Endothelial cell of umbilical vein (primary cell): ENCODE measurements around the gene DEPDC5. TPM values are rescaled to one million over a fixed set of nuclear protein-coding genes. Genes with fewer than 3 reads are reported as not detected.
"Not testable (repeated sequence)": the region's sequence is repeated elsewhere in the genome, so short reads cannot be mapped to it uniquely, and the experiment has no call there.

ENCODE experiments used
- BruUV-seq: library from RNA; stranded (reverse); fragments of 400-500 nt; replicated peaks from 2 replicates; lab custom pipeline; 2021; lab: Mats Ljungman, UMichigan
- CTCF ChIA-PET: fragments of 300-600, 350-600 bp; sonication (Branson Sonifier 250); formaldehyde crosslinking; loops from one replicate; lab custom pipeline; 2021; ENCODE audit warnings: antibody characterized with exemption, inconsistent platforms; lab: Charles Lee
- POLR2A ChIA-PET: fragments of 300-600, 350-600 bp; sonication (Branson Sonifier 250); formaldehyde crosslinking; loops from one replicate; lab custom pipeline; 2021; ENCODE audit warnings: antibody characterized with exemption, inconsistent platforms; lab: Charles Lee
- DNase-seq: peaks from one replicate; pipeline ENCODE4 v3.0.0-alpha.2; 2011; ENCODE audit warnings: low read depth, low spot score
- FAIRE-seq: peaks from 2 replicates; lab custom pipeline; 2011; peaks lifted over from hg19 to GRCh38; lab: Jason Lieb, UNC
- H2AFZ ChIP-seq: 2 replicates; pipeline ENCODE4 v1.6.0; 2012; ENCODE audit warnings: low read depth, low read length, control low read depth, inconsistent platforms
- H3K27ac ChIP-seq: 2 replicates; pipeline ENCODE4 v1.5.1; 2011; ENCODE audit warnings: low read depth, mild to moderate bottlenecking, control low read depth, low read length, moderate library complexity; ENCODE audit not compliant: insufficient read depth
- H3K27me3 ChIP-seq, 2 experiments: 2 replicates each; pipeline versions ENCODE4 v1.6.0 to v1.6.1; 2011; ENCODE audit warnings: low read length in 2 of 2, mixed read lengths in 1 of 2; ENCODE audit not compliant: control insufficient read depth in 2 of 2, insufficient read depth in 2 of 2
- H3K36me3 ChIP-seq, 2 experiments: 2 replicates in 1 of 2; 3 replicates in 1 of 2; pipeline ENCODE4 v1.5.1; 2011; ENCODE audit warnings: low read length in 2 of 2, mild to moderate bottlenecking in 1 of 2, moderate library complexity in 1 of 2; ENCODE audit not compliant: control insufficient read depth in 2 of 2, insufficient read depth in 2 of 2; ENCODE audit errors: extremely low read depth in 1 of 2
- H3K4me1 ChIP-seq: 3 replicates; pipeline ENCODE4 v1.5.1; 2011; ENCODE audit warnings: mild to moderate bottlenecking, low read length; ENCODE audit not compliant: control insufficient read depth, insufficient read depth; ENCODE audit errors: extremely low read depth
- H3K4me2 ChIP-seq: 2 replicates; pipeline ENCODE4 v1.6.1; 2011; ENCODE audit warnings: low read length, control low read depth, mixed read lengths; ENCODE audit not compliant: insufficient read depth
- H3K4me3 ChIP-seq, 3 experiments: fragments of 200-600 bp in 1 of 3; sonication (generic), shearing (Covaris generic) in 1 of 3; replicated peaks in 1 of 3; 2 replicates each; pipeline ENCODE4 v1.5.1; 2011 to 2016; ENCODE audit warnings: control low read depth in 3 of 3, low read length in 3 of 3, mild to moderate bottlenecking in 2 of 3, inconsistent platforms in 1 of 3, low read depth in 1 of 3, moderate library complexity in 1 of 3; ENCODE audit not compliant: insufficient read depth in 1 of 3
- H3K79me2 ChIP-seq: 2 replicates; pipeline ENCODE4 v1.6.0; 2012; ENCODE audit warnings: low read length, inconsistent platforms; ENCODE audit not compliant: control insufficient read depth, insufficient read depth
- H3K9ac ChIP-seq: replicated peaks from 2 replicates; pipeline ENCODE3; 2011; ENCODE audit warnings: low read length, control low read depth; ENCODE audit not compliant: insufficient read depth; ENCODE audit errors: extremely low read depth
- H3K9me1 ChIP-seq: replicated peaks from 3 replicates; pipeline ENCODE4 v1.6.0; 2011; ENCODE audit warnings: mild to moderate bottlenecking, low read length; ENCODE audit not compliant: control insufficient read depth, insufficient read depth; ENCODE audit errors: extremely low read depth
- H3K9me3 ChIP-seq: replicated peaks from 2 replicates; pipeline ENCODE4 v1.5.1; 2012; ENCODE audit warnings: low read length, inconsistent platforms; ENCODE audit not compliant: control insufficient read depth, insufficient read depth
- H4K20me1 ChIP-seq: replicated peaks from 2 replicates; pipeline ENCODE3; 2011; ENCODE audit warnings: mild to moderate bottlenecking, low read length; ENCODE audit not compliant: control insufficient read depth, insufficient read depth; ENCODE audit errors: extremely low read depth
- CTCF ChIP-seq, 2 donors: IDR thresholded peaks; 1 replicate in 1 of 2; 2 replicates in 1 of 2; pipeline ENCODE4 v1.5.1; 2011; ENCODE audit warnings: low read length in 2 of 2, mild to moderate bottlenecking in 2 of 2, moderate library complexity in 2 of 2, control low read depth in 1 of 2, inconsistent platforms in 1 of 2, low read depth in 1 of 2; ENCODE audit not compliant: insufficient read depth in 1 of 2; ENCODE audit errors: extremely low read depth in 1 of 2
- EZH2 ChIP-seq: IDR thresholded peaks from 2 replicates; pipeline ENCODE4 v1.6.1; 2012; ENCODE audit warnings: borderline replicate concordance, low read depth, mild to moderate bottlenecking, moderate library complexity, low read length, inconsistent platforms; ENCODE audit not compliant: severe bottlenecking
- FOS ChIP-seq: IDR thresholded peaks from 2 replicates; pipeline ENCODE4 v1.6.1; 2011; ENCODE audit warnings: mild to moderate bottlenecking, low read length, moderate library complexity, borderline replicate concordance; ENCODE audit not compliant: insufficient read depth
- GATA2 ChIP-seq: IDR thresholded peaks from 2 replicates; pipeline ENCODE4 v1.7.0; 2011; ENCODE audit warnings: low read depth, mild to moderate bottlenecking, moderate library complexity, mixed read lengths, low read length; ENCODE audit not compliant: insufficient read length, insufficient read depth
- JUN ChIP-seq: IDR thresholded peaks from 2 replicates; pipeline ENCODE4 v1.6.1; 2011; ENCODE audit warnings: borderline replicate concordance, low read depth; ENCODE audit not compliant: insufficient read length, insufficient read depth
- MAX ChIP-seq: IDR thresholded peaks from 2 replicates; pipeline ENCODE4 v1.6.1; 2011; ENCODE audit not compliant: insufficient read depth, insufficient read length
- MYC ChIP-seq: IDR thresholded peaks from one replicate; pipeline ENCODE4 v1.6.1; 2011; ENCODE audit warnings: mild to moderate bottlenecking, low read depth, low read length
- POLR2A ChIP-seq: IDR thresholded peaks from 2 replicates; pipeline ENCODE4 v1.6.1; 2012; ENCODE audit warnings: low read depth, mild to moderate bottlenecking, control low read depth, low read length
- POLR2AphosphoS5 ChIP-seq: IDR thresholded peaks from 2 replicates; pipeline ENCODE4 v1.6.1; 2012; ENCODE audit warnings: low read depth, mild to moderate bottlenecking, control low read depth, low read length, moderate library complexity; ENCODE audit not compliant: insufficient read depth
- dilution Hi-C: fragments of 300-500 bp; cut with MboI; formaldehyde crosslinking; loops from one replicate; pipeline ENCODE4 v1.15.0; 2019; ENCODE audit warnings: low sequenced_read_pairs; ENCODE audit not compliant: extremely low pct_ligation_motif_present
- intact Hi-C: fragments of 100-400 bp; cut with micrococcal nuclease; formaldehyde crosslinking; loops from one replicate; pipeline ENCODE4 v1.10.0; 2022
- polyA plus RNA-seq, 4 experiments: library from polyadenylated mRNA; depleted of rRNA in 3 of 4; stranded (reverse) in 3 of 4; unstranded in 1 of 4; fragments of >200 nt; gene quantifications; 2 replicates each; pipeline versions ENCODE4 v1.2.1 to v1.2.3, GENCODE V29; 2011 to 2012; ENCODE audit warnings: missing spikeins in 1 of 4
- total RNA-seq: library from RNA; stranded (reverse); gene quantifications from 2 replicates; pipeline ENCODE4 v1.2.3, GENCODE V29; 2021

DEPDC5 gene
- total and polyA plus RNA-seq, 2 donors (not counting 3 experiments of a cell fraction or from before 2014, with no cell fraction given): 13.1 to 36.6 TPM

- Histone ChIP-seq H3K9ac (no peak overlapping the region), H3K9me3 (no peaks in the 10 kb centered on the region), H4K20me1 (no peaks in the 10 kb centered on the region), H3K36me3 (peaks cover 5 to 6% of the 10 kb centered on the region in 2 experiments), H3K4me1 (no peaks in the 10 kb centered on the region), H3K4me2 (no peak overlapping the region), H3K79me2 (peaks cover 72% of the 10 kb centered on the region), H3K27ac (no peak overlapping the region), H2AFZ (no peak overlapping the region), H3K4me3 (no peak overlapping the region), H3K27me3 (no peaks in the 10 kb centered on the region), H3K9me1 (no peaks in the 10 kb centered on the region)
- ChIA-PET POLR2A (no interaction called here), CTCF (no interaction called here)
- no peak for FAIRE-seq
- BruUV-seq: no TSS peak
- no peak for DNase-seq
- TF ChIP-seq POLR2AphosphoS5: no peak
- no peak for TF ChIP-seq FOS
- TF ChIP-seq MAX: no peak
- TF ChIP-seq EZH2: no peak
- no peak for TF ChIP-seq GATA2
- no peak for TF ChIP-seq CTCF (IDR thresholded peaks at IDR 0.05; ENCODE audit: extremely low read depth in 1 of 2, insufficient read depth in 1 of 2, low read depth in 1 of 2, low read length in 2 of 2)
- TF ChIP-seq POLR2A: no peak
- no peak for TF ChIP-seq MYC
- no peak for TF ChIP-seq JUN
- intact Hi-C loops: no loop called here
- dilution Hi-C loops: no loop called here
Observed at GRCh38 chr22:31739795-31740201, 14.0 kb upstream of the DEPDC5 start.

- H3K9ac ChIP-seq, H3K4me1 ChIP-seq, H2AFZ ChIP-seq, DNase-seq, BruUV-seq, H3K9me3 ChIP-seq, dilution Hi-C loops, POLR2A ChIA-PET, H3K27ac ChIP-seq, CTCF ChIA-PET, H4K20me1 ChIP-seq, H3K9me1 ChIP-seq, FAIRE-seq, intact Hi-C loops, H3K4me2 ChIP-seq, H3K36me3 ChIP-seq, H3K27me3 ChIP-seq, H3K4me3 ChIP-seq: not testable (repeated sequence)
- H3K79me2 ChIP-seq: peaks cover 73% of the 10 kb centered on the region
Observed at GRCh38 chr22:31740314-31740713, 13.5 kb upstream of the DEPDC5 start.
